Thyroid gland (tissue), 4 donors: Measurements from ENCODE around the gene FAM118A.

Source experiments
- CTCF ChIP-seq, 6 experiments: fragments of 200-600 bp in 3 of 6; fragments of 450-650 bp in 3 of 6; sonication (generic) in 3 of 6; IDR thresholded peaks; one replicate each; pipeline ENCODE4 v1.5.1; 2016 to 2019; ENCODE audit warnings: antibody characterized with exemption in 6 of 6, mild to moderate bottlenecking in 2 of 6, inconsistent platforms in 1 of 6, moderate library complexity in 1 of 6
- POLR2A ChIP-seq, 2 donors: fragments of 450-650 bp; IDR thresholded peaks; one replicate each; pipeline ENCODE4 v1.6.1; 2017; ENCODE audit warnings: antibody characterized with exemption in 2 of 2, mild to moderate bottlenecking in 2 of 2, moderate library complexity in 1 of 2

DNA sequence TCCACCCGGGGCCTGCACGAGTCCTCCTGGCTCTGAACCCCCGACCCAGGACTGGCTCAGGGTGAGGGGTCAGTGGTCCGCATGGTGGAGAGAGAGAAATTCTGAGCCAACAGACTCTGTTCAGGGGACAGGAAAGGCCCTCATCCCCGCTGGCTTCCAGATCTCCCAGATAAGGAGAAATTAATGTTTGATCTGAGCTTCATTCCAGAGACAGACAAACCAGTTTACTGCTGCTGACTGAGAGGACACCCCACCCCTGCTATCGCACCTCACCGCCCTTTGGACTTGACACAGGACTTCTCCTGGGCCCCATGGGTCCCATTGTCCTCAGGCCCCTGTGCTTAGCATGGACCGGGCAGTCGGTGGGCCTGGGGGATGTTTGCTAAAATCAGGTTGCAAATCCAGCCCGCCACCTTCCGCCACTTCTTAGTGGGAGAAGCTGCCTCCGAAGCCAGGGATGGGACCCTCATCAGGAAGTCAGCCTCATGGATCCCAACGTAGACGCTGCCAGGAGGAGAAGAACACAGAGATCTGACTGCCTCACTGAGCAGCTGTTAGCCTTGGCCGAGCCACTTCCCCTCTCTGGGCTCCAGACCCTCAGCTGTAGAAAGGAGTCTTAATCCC, 36.2 kb upstream of the FAM118A start:
- TF ChIP-seq CTCF (IDR thresholded peaks at IDR 0.05) (no peak), POLR2A (IDR thresholded peaks at IDR 0.05) (no peak)
